CD4-positive, alpha-beta T cell treated with Interleukin-1 beta for 1 hour (primary cell): ENCODE results near the gene EXD1.
"Not testable (repeated sequence)": the region's sequence is repeated elsewhere in the genome, so short reads cannot be mapped to it uniquely, and the experiment has no call there.

Experiments used
- DNase-seq, 2 donors: peaks; one replicate each; pipeline ENCODE4 v3.0.0-alpha.2; 2020 to 2022

The EXD1 gene

GRCh38 chr15:41230345-41230649, 260 bp downstream of the EXD1 start:
- DNase-seq, result no peak

- no peak for DNase-seq
These were observed 11.2 kb downstream of the EXD1 start for GRCh38 chr15:41219381-41219780.

GRCh38 chr15:41218851-41219250, 11.7 kb downstream of the EXD1 start:
- no peak for DNase-seq

- no peak for DNase-seq
These were observed 14.8 kb downstream of the EXD1 start for GRCh38 chr15:41215708-41216107.

- no peak for DNase-seq
These were observed 22.7 kb downstream of the EXD1 start for GRCh38 chr15:41207687-41208448.

GRCh38 chr15:41205315-41205714, 25.2 kb downstream of the EXD1 start:
- DNase-seq, result no peak

- DNase-seq, result no peak
These were observed 27.2 kb downstream of the EXD1 start for GRCh38 chr15:41203395-41203794.

- no peak for DNase-seq
These were observed 31.1 kb downstream of the EXD1 start for GRCh38 chr15:41199470-41199869.

- DNase-seq, result no peak
These were observed 36.1 kb downstream of the EXD1 start for GRCh38 chr15:41194444-41194843.

- DNase-seq, result no peak
These were observed 47.0 kb downstream of the EXD1 start for GRCh38 chr15:41183581-41183980.

- no peak for DNase-seq
These were observed 48.3 kb downstream of the EXD1 start for GRCh38 chr15:41182266-41182665.

- no peak for DNase-seq
These were observed 50.3 kb downstream of the EXD1 start for GRCh38 chr15:41180206-41180789.

GRCh38 chr15:41169781-41170180, 60.8 kb downstream of the EXD1 start:
- DNase-seq, result peak in 1 of 2 donors; percentile 8

GRCh38 chr15:41169086-41169485, 61.5 kb downstream of the EXD1 start:
- DNase-seq, result no peak

GRCh38 chr15:41161736-41162135, 68.8 kb downstream of the EXD1 start:
- no peak for DNase-seq

- no peak for DNase-seq
These were observed 69.2 kb downstream of the EXD1 start for GRCh38 chr15:41161336-41161735.

GRCh38 chr15:41160639-41161315, 69.8 kb downstream of the EXD1 start:
- DNase-seq, result no peak

- no peak for DNase-seq
These were observed 76.1 kb downstream of the EXD1 start for GRCh38 chr15:41154412-41154811.

- no peak for DNase-seq
These were observed 76.8 kb downstream of the EXD1 start for GRCh38 chr15:41153733-41154132.

- no peak for DNase-seq
These were observed 79.0 kb downstream of the EXD1 start for GRCh38 chr15:41151451-41152005.

GRCh38 chr15:41150279-41150678, 80.3 kb downstream of the EXD1 start:
- DNase-seq, result no peak

- no peak for DNase-seq
These were observed 82.5 kb downstream of the EXD1 start for GRCh38 chr15:41148065-41148464.

GRCh38 chr15:41139619-41140018, 90.9 kb downstream of the EXD1 start:
- DNase-seq, result no peak

GRCh38 chr15:41139112-41139511, 91.4 kb downstream of the EXD1 start:
- DNase-seq, result not testable (repeated sequence)
